NCI-H460 (cell line): ENCODE results near the gene FUT8. TPM values are rescaled to one million over a fixed set of nuclear protein-coding genes. Genes with fewer than 3 reads are reported as not detected.
"Not testable (repeated sequence)": the region's sequence is repeated elsewhere in the genome, so short reads cannot be mapped to it uniquely, and the experiment has no call there.

Experiments used
- DNase-seq: peaks from one replicate; pipeline ENCODE4 v3.0.0-alpha.2; 2016; ENCODE audit warnings: low read depth; ENCODE audit errors: extremely low read depth
- total RNA-seq: library from RNA; depleted of rRNA; stranded (reverse); fragments of >200 nt; shearing (Covaris generic); gene quantifications from 2 replicates; pipeline ENCODE4 v1.2.3, GENCODE V29; 2014

FUT8 gene
- total RNA-seq, 1 experiment from 2014 or later, result 17.2 TPM

DNA sequence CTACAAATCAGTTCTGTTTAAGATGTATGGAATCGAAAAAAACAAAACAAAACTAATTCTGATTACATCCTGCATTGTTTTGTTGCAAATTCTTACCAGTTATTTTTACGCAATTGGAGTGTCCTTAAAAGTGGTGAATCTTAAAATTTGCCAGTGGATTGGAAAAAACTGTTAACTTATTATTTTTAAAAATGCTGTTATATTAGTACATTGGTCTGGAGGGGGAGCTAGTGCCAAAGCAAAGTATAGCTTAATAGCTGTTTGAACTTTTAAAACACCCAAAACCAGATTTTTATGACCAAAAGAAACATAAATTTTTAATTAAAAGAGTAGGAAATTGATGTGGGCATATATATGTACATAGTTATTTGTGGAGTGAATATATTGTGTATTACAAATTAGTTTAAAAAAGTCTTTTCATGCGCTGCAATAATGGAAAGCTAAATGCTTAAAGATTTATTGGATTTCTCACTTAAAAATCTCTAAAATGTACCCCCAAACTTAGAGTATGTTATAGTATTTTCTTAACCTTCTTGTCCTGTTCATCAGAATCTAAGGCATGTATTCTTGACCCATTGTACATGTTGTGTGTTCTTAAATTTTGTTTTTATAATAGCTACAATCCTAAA is 2.5 kb downstream of the FUT8 start:
- no peak for DNase-seq

DNA sequence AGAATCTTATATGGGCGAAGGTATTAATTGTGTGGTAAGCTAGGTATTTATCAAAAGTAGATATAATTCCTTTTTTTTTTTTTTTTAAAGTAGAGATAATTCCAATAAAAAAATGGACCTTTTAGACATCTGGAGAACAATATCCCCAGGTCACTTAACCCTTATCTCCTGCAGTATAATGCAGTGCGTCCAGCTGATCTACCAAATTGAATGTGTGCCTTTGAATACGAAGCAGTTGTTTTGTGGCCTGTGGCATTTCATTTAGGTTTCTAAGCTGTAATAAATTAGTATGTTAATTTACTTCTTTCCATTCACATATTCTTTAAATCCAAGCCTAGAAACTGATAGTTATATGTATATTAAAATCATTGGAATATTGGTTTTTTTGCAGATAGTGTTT is 3.1 kb downstream of the FUT8 start:
- no peak for DNase-seq

DNA sequence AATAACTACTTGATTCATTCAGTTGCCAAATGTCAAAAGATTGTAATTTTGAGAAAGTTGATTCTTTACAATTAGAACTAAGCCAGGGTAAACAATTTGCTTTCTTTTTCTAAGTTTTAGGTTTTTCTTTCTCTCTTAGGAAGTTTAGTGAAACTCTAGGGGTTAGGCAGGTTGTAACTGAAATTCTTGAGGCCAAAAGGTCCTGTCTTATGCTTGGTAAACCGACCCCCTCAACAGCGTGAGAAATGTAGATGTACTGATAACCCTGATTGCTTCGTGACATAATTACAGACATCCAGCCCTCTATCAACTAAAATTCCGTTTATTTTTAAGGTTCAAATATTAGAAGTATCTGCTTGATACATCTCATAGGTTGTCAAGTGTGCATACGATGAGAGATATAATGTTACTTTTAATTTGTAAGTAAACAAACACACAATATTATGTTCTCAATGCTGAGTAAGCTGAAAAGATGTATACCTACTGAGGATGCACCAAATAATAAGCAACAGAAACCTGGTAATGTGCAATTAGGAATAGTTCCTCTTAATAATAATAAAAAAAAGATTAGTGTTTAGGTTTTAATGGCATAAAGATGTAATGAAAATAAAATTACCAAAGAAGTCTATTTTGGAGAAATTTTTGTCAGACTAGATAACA is 7.2 kb downstream of the FUT8 start:
- DNase-seq, result no peak

DNA sequence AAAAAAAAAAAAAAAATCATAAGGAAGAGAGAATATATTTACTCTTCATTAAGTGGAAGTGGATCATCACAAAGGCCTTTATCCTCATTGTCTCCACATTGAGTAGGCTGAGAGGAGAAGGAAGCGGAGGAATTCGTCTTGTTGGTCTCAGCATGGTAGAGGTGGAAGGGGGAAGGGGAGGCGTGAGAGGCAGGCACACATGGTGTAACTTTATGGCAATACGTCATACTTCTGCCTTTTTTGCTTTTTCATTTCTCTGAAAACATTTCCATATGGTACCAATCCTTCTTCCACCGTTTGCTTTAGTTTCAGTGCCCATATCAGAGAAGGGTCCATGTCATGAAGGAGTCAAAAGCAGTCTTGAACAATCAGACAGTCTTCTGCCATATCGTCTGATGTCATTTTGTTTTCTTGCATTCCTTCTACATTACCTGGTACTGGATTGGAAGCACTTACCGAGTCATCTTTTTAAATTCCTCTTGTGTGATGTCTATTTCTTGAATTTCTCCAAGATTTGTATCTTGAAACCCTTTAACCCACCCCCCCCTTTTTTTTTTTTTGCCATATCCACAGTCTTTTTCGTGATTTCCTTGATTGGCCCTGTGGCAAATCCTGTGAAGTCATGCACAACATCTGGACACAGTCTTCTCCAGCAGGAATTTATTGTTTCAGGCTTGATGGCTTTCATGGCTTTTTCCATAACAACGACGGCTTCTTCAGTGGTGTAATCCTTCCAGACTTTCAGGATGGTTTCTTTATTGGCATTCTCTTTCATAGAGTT is 8.9 kb downstream of the FUT8 start:
- no peak for DNase-seq

DNA sequence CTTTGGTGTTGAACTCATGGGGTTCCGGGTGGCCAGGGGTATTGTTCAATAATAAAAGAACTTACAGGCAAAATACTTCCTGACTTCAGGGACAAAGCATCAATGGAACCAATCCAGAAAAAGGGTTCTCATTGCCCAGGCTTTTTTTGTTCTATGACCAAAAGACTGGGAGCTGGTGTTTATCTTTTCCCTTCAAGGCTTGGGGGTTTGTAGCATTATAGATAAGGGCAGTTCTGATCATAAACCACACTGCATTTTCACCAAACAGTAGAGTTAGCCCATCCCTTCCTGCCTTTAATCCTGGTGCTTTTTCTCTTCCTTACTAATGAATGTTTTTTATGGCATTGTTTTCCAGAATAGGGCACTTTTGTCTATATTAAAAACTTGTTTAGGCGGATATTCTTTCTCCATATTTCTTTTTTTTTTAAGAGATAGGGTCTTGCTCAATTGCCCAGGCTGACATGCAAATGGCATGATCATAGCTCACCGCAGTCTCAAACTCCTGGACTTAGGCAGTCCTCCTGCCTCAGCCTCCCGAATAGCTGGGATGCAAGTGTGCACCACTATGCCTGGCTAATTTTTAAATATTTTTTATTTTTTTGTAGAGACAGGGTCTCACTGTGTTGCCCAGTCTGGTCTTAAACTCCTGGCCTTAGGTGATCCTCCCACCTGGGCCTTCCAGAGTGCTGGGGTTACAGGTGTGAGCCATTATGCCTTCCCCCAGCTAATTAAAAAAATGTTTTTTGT is 9.7 kb downstream of the FUT8 start:
- DNase-seq, result no peak

DNA sequence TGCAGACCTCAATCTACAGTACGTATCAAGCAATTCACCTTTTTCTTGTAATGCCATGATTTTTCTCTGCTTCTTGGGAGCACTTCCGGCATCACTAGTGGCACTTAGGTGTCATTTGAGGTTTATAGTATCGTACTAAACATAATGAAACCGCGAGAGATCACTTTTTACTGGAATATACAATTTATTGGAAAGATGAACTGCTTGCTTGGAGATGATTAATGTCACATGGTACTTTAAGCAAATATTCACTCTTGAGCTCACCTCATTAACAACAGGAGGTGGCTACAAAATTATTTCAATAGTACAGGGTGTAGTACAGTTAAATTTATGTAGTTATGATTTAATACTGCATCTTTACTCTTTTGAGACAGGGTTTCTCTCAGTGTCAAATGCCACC is 11.5 kb downstream of the FUT8 start:
- no peak for DNase-seq

DNA sequence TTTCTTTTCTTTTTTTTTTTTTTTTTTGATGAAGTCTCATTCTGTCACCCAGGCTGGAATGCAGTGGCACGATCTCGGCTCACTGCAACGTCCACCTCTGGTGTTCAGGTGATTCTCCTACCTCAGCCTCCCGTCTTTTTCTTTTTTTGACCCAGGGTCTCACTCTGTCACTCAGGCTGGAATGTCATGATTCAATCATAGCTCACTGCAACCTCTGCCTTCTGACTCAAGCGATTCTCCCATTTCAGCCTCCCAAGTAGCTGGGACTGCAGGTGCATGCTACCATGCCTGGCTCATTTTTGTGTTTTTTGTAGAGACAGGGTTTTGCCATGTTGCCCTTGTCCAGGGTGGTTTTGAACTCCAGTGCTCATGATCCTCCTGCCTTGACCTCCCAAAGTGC is 12.0 kb downstream of the FUT8 start:
- DNase-seq, result no peak

DNA sequence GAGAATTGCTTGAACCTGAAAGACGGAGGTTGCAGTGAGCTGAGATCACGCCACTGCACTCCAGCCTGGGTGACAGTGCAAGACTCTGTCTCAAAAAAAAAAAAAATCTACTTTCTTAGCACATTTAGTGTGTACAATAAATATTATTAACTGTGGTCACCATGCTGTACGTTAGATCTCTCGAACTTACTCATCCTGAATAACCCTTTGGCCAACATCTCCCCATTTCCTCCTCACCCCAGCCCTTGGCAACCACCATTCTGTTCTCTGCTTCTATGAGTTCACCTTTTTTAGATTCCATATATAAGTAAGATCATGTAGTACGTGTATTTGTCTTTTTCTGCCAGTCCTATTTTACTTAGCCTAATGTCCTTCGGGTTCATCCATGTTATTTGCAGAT is 13.4 kb downstream of the FUT8 start:
- no peak for DNase-seq

DNA sequence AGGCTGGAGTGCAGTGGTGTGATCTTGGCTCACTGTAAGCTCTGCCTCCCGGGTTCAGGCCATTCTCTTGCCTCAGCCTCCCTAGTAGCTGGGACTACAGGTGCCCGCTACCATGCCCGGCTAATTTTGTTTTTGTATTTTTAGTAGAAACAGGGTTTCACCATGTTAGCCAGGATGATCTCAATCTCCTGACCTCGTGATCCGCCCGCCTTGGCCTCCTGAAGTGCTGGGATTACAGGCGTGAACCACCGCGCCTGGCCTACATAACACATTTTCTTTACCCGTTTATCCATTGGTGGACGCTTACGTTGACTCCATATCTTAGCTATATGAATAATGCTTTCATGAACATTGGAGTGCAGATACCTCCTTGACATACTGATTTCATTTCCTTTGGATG is 14.4 kb downstream of the FUT8 start:
- not testable (repeated sequence) for DNase-seq

DNA sequence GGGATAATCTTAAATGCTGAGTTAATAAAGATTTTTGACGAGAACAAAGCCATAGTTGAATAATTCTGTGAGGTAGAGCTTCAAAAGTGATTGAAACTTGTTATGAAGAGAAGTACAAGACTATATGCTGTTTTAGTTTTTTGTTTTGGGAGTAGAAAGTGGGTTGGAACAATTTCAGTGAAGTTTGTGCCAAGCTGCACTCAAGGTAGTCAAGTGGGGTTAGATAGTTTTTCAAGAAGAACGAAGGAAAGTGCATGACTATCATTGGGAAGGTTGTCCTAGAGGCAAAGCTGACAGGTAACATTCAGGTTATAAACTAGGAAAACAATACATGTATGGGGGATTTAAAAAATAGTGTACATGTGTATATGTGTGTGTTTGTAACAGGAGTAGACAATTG is 16.2 kb downstream of the FUT8 start:
- no peak for DNase-seq

DNA sequence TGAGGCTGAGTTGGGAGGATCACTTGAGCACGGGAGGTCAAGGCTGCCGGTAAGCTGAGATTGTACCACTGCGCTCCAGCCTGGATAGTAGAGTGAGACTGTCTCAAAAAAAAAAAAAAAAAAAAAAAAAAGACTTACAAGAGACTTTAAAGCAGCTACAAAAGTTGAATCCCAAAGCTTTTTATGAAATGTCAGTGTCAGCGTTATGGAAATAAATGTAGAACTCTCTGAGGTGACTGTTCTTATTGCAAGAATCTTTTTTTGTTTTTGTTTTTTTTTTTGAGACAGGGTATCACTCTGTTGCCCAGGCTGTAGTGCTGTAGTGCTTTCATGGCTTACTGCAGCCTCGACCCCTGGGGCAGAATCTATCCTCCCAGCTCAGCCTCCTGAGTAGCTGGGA is 17.2 kb downstream of the FUT8 start:
- DNase-seq, result no peak

DNA sequence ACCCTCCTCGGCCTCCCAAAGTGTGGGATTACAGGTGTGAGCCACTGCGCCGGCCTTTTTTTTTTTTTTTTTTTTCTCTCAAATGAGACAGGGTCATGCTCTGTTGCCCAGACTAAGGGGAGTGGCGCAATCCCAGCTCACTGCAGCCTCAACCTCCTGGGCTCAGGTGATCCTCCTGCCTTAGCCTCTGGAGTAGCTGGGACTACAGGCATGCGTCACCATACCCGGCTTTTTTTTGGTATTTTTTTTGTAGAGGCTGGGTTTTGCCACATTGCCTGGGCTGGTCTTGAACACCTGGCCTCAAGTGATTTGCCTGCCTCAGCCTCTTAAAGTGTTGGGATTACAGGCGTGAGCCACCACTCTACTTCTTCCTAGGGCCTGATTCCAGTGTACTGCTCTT is 18.7 kb downstream of the FUT8 start:
- DNase-seq, result no peak

DNA sequence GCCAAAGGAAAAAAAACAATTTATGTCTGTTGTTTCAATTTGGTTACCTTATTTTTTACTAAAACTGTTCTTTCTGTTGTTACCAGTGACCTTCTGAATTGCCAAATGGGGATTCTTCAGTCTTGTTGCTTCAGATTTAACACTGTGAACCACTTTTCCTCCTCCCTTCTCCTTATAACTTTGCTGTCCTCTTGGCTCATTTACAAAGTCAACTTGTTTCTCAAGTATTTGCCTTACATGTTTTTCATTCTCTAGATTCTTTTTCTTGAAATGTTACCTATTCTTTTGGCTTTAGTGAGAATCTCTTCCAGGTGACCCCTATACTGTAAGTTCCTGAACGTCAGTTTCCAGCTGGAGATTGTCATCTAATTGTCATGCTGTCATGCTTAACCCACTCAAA is 19.4 kb downstream of the FUT8 start:
- no peak for DNase-seq

DNA sequence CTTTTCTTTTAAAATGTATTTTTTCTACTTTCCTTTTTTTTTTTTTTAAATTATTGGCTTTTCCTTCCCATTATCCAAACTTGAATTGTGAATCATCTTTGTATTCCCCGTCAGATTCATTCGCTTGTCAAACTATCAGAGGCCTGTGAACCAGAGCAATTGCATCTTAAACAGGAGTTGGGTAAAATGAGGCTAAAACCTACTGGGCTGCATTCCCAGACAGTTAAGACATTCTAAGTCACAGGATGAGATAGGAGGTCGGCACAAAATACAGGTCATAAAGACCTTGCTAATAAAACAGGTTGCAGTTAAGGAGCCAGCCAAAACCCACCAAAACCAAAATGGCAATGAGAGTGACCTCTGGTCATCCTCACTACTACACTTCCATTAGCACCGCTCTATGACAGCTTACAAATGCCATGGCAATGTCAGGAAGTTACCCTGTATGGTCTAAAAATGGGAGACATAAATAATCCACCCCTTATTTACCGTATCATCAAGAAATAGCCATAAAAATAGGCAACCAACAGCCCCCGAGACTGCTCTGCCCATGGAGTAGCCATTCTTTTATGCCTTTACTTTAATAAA is 19.9 kb downstream of the FUT8 start:
- DNase-seq, result no peak

DNA sequence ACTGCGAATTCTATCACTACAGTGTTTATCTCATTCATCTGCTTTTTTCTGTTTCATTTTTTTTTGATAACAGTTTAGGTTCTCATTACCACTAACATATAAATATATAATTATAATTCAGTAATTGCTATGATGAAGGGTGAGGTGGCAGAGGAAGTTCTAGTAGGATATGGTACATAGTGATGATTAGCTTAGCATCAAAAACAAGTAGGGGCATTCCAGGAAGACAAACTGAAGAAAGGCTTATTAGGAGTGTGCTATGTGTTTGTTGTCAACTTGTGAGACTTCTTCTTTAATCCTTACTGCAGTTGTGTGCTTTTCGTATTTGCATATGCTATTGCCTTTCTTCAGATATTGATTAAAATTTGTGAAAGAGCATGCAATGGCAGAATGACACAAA is 20.6 kb downstream of the FUT8 start:
- DNase-seq, result no peak

DNA sequence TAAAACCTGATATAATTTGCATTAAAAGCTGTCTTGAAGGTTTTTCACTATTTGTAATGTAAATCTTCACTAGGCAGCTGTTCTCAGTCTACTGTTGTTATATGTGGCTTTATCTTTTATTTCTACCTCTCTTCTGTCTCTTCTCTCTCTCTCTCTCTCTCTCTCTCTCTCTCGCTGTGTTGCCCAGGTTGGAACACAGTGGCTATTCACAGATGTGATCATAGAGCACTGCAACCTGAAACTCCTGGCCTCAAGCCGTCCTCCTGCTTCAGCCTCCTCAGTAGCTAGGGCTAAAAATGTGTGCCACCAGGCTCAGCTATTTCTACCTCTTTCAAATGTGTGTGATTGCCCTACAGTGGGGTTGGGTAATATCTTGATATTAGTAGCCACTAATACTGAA is 21.1 kb downstream of the FUT8 start:
- DNase-seq, result no peak

DNA sequence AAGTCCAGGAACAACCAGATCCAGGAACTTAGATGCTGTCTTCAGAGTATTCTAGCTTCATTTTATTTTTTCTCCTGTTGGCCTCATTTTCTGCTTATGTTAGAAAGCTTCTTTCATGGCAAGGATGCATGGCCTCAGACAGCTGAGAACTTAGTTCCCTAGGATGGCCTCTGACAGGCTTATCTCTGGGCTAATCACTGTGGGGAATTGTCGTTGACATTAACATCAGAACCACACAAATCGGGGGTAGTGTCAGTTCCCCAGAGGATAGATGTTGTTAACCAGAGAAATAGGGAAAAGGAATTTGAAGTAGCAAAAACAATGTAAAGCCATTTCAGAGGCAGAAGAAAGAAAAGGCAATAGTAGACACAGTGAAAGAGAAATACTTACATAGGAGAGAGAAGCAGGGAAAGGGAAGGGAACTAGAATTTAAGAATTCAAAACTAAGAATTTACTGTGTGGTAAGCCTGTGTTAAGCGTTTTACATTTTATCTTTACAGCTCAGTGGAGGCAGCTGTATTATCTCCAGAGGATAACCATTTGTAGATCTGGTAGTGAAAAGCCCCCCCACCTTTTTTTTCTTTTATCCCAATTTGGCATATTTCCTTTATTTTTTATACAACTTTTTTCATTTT is 21.8 kb downstream of the FUT8 start:
- DNase-seq, result no peak

DNA sequence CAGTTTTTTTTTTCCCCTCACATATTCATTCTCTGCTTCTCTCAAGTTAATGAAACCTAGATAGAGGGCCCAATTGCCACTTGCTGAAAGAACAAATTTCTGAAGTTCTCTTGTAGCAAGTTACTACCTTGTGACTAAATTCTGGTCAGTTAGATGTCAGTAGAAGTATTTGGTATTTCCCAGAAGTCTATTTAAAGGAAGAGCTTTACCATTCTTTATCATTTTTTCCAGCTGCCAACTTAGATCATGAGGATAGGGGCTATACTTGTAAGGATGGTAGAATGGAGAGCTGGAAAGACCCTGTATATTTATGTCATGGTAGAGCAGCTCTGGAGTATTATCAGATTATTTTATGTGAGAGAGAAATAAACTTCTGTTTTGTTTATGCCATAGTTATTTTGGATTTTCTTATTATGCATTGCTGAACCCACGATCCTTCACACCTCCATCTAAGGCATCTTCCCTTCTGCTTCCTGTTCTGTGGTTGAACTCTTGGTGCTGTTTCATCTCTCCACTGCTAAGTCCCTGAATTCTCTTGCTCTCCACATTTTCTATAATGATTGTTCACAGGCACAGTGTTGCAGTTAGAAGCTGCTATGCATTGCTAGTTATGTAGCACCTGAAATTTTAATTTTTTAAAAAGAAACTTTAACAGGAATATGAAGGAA is 25.9 kb downstream of the FUT8 start:
- DNase-seq, result no peak

DNA sequence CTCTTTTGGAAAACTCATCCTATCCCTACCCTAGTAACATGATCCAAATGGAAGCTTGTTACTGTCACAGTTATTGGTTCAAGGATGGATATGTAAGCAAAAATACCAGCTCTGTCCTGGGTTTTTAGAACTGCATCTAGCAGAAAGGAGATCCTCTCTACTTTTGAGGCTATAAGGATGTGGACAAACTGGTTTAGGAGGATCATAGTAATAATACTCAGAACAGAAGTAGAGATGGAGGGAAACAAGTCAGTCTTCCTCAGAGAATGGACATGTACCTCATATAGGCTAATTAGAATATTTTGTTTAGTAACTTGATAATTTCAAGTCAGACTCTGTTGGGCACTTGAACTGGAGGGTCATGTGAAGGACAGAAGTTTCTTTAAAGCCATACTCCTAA is 26.6 kb downstream of the FUT8 start:
- no peak for DNase-seq

DNA sequence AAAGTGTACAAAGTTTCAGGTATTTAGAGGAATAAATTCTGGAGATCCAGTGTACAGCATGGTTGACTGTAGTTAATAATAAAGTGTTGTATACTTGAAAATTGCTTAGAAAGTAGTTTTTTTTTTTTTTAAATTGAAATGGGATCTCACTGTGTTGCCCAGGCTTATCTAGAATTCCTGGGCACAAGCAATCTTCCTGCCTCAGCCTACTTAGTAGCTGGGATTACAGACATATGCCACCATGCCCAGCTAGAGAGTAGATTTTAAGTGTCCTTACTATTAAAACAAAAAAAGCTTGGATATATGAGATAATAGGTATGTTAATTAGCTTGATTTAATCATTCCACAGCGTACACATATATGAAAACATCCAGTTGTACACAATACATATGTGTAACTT is 27.7 kb downstream of the FUT8 start:
- no peak for DNase-seq
